ENCODE results near the gene GFI1B.

DNA sequence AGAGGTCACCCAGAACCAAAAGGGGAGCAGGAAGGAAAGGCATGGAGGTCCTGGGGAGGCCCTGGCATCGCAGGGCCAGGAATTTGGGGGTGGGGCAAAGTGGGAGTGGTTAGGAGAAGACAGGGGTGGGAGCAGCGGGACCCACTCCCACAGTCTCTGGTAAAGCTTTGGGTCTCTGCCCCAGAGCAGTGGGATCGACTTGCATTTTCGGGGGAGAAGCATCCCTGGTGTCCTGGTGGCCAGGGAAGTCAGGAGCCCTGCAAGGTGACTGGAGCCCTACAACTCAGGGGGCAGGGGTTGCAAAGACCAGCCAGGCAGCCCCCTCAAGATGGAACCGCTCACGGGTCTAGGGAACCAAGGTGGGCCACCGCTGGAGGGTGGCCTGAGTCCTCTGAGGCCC lies 29.9 kb downstream of the GFI1B start:
- TF ChIP-seq, protein P1, sequence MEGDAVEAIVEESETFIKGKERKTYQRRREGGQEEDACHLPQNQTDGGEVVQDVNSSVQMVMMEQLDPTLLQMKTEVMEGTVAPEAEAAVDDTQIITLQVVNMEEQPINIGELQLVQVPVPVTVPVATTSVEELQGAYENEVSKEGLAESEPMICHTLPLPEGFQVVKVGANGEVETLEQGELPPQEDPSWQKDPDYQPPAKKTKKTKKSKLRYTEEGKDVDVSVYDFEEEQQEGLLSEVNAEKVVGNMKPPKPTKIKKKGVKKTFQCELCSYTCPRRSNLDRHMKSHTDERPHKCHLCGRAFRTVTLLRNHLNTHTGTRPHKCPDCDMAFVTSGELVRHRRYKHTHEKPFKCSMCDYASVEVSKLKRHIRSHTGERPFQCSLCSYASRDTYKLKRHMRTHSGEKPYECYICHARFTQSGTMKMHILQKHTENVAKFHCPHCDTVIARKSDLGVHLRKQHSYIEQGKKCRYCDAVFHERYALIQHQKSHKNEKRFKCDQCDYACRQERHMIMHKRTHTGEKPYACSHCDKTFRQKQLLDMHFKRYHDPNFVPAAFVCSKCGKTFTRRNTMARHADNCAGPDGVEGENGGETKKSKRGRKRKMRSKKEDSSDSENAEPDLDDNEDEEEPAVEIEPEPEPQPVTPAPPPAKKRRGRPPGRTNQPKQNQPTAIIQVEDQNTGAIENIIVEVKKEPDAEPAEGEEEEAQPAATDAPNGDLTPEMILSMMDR (IDR thresholded peaks at IDR 0.05): no peak
- no peak for TF ChIP-seq POLR2A (IDR thresholded peaks at IDR 0.05)
